ENCODE measurements around the gene FXYD6.

The FXYD6 gene

GRCh38 chr11:117851106-117851505 is 25.4 kb downstream of the FXYD6 start:
- Histone ChIP-seq H3K9ac (ENCODE audit: low read length) (no peak overlapping the region), H3K27ac (ENCODE audit: low read length) (no peak overlapping the region), H3K79me2 (ENCODE audit: low read length) (no peaks in the 10 kb centered on the region), H3K4me2 (ENCODE audit: low read length) (no peak overlapping the region), H2AFZ (ENCODE audit: low read depth, low read length) (no peak overlapping the region), H4K20me1 (ENCODE audit: insufficient read depth, low read length) (no peaks in the 10 kb centered on the region), H3K4me3 (ENCODE audit: low read length) (no peak overlapping the region), H3K4me1 (ENCODE audit: low read length) (no peaks in the 10 kb centered on the region), H3K27me3 (ENCODE audit: low read depth, low read length) (no peaks in the 10 kb centered on the region), H3K9me3 (ENCODE audit: insufficient read depth, low read length) (peaks cover 12% of the 10 kb centered on the region; the same call in 1 of the 2 replicates), H3K36me3 (replicated peaks; ENCODE audit: low read depth, low read length) (no peaks in the 10 kb centered on the region)
- TF ChIP-seq EZH2phosphoT487 (IDR thresholded peaks at IDR 0.05; ENCODE audit: low read depth), result no peak
- no peak for TF ChIP-seq CTCF (IDR thresholded peaks at IDR 0.05; ENCODE audit: low read depth, low read length)

- H3K27ac ChIP-seq (ENCODE audit: low read length), result no peak overlapping the region
These were observed 26.6 kb downstream of the FXYD6 start for GRCh38 chr11:117849781-117850414.

GRCh38 chr11:117843666-117844484 is 32.6 kb downstream of the FXYD6 start:
- H3K27ac ChIP-seq (ENCODE audit: low read length), result no peak overlapping the region

More at GRCh38 chr11:117849781-117850414, 26.6 kb downstream of the FXYD6 start:
- Histone ChIP-seq H3K4me3 (ENCODE audit: low read length) (no peak overlapping the region), H3K4me2 (ENCODE audit: low read length) (no peak overlapping the region), H3K36me3 (replicated peaks; ENCODE audit: low read depth, low read length) (no peaks in the 10 kb centered on the region), H3K27me3 (ENCODE audit: low read depth, low read length) (no peaks in the 10 kb centered on the region), H4K20me1 (ENCODE audit: insufficient read depth, low read length) (no peaks in the 10 kb centered on the region), H3K79me2 (ENCODE audit: low read length) (no peaks in the 10 kb centered on the region), H2AFZ (ENCODE audit: low read depth, low read length) (no peak overlapping the region), H3K4me1 (ENCODE audit: low read length) (no peaks in the 10 kb centered on the region), H3K9ac (ENCODE audit: low read length) (no peak overlapping the region), H3K9me3 (ENCODE audit: insufficient read depth, low read length) (peaks cover 12% of the 10 kb centered on the region; the same call in 1 of the 2 replicates)
- TF ChIP-seq EZH2phosphoT487 (IDR thresholded peaks at IDR 0.05; ENCODE audit: low read depth) (no peak), CTCF (IDR thresholded peaks at IDR 0.05; ENCODE audit: low read depth, low read length) (no peak)

More at GRCh38 chr11:117843666-117844484, 32.6 kb downstream of the FXYD6 start:
- Histone ChIP-seq H3K4me1 (ENCODE audit: low read length) (peaks cover 4% of the 10 kb centered on the region; the same call in 1 of the 2 replicates), H3K4me3 (ENCODE audit: low read length) (no peak overlapping the region), H3K79me2 (ENCODE audit: low read length) (no peaks in the 10 kb centered on the region), H3K9me3 (ENCODE audit: insufficient read depth, low read length) (no peaks in the 10 kb centered on the region), H3K27me3 (ENCODE audit: low read depth, low read length) (no peaks in the 10 kb centered on the region), H3K9ac (ENCODE audit: low read length) (no peak overlapping the region), H4K20me1 (ENCODE audit: insufficient read depth, low read length) (no peaks in the 10 kb centered on the region), H3K4me2 (ENCODE audit: low read length) (peak overlapping the region; percentile 15; the same call in 1 of the 2 replicates), H2AFZ (ENCODE audit: low read depth, low read length) (peak overlapping the region; percentile 49), H3K36me3 (replicated peaks; ENCODE audit: low read depth, low read length) (no peaks in the 10 kb centered on the region)
- TF ChIP-seq EZH2phosphoT487 (IDR thresholded peaks at IDR 0.05; ENCODE audit: low read depth) (no peak), CTCF (IDR thresholded peaks at IDR 0.05; ENCODE audit: low read depth, low read length) (peak; percentile 95)

Measured in OCI-LY3 (cell line).